Endothelial cell of umbilical vein (primary cell): ENCODE measurements around the gene CNTF. TPM values are rescaled to one million over a fixed set of nuclear protein-coding genes. Genes with fewer than 3 reads are reported as not detected.

Experiments used
- BruUV-seq: library from RNA; stranded (reverse); fragments of 400-500 nt; replicated peaks from 2 replicates; lab custom pipeline; 2021; lab: Mats Ljungman, UMichigan
- CTCF ChIA-PET: fragments of 300-600, 350-600 bp; sonication (Branson Sonifier 250); formaldehyde crosslinking; loops from one replicate; lab custom pipeline; 2021; ENCODE audit warnings: antibody characterized with exemption, inconsistent platforms; lab: Charles Lee
- POLR2A ChIA-PET: fragments of 300-600, 350-600 bp; sonication (Branson Sonifier 250); formaldehyde crosslinking; loops from one replicate; lab custom pipeline; 2021; ENCODE audit warnings: antibody characterized with exemption, inconsistent platforms; lab: Charles Lee
- DNase-seq: peaks from one replicate; pipeline ENCODE4 v3.0.0-alpha.2; 2011; ENCODE audit warnings: low read depth, low spot score
- FAIRE-seq: peaks from 2 replicates; lab custom pipeline; 2011; peaks lifted over from hg19 to GRCh38; lab: Jason Lieb, UNC
- H2AFZ ChIP-seq: 2 replicates; pipeline ENCODE4 v1.6.0; 2012; ENCODE audit warnings: low read depth, low read length, control low read depth, inconsistent platforms
- H3K27ac ChIP-seq: 2 replicates; pipeline ENCODE4 v1.5.1; 2011; ENCODE audit warnings: low read depth, mild to moderate bottlenecking, control low read depth, low read length, moderate library complexity; ENCODE audit not compliant: insufficient read depth
- H3K27me3 ChIP-seq, 2 experiments: 2 replicates each; pipeline versions ENCODE4 v1.6.0 to v1.6.1; 2011; ENCODE audit warnings: low read length in 2 of 2, mixed read lengths in 1 of 2; ENCODE audit not compliant: control insufficient read depth in 2 of 2, insufficient read depth in 2 of 2
- H3K36me3 ChIP-seq, 2 experiments: 2 replicates in 1 of 2; 3 replicates in 1 of 2; pipeline ENCODE4 v1.5.1; 2011; ENCODE audit warnings: low read length in 2 of 2, mild to moderate bottlenecking in 1 of 2, moderate library complexity in 1 of 2; ENCODE audit not compliant: control insufficient read depth in 2 of 2, insufficient read depth in 2 of 2; ENCODE audit errors: extremely low read depth in 1 of 2
- H3K4me1 ChIP-seq: 3 replicates; pipeline ENCODE4 v1.5.1; 2011; ENCODE audit warnings: mild to moderate bottlenecking, low read length; ENCODE audit not compliant: control insufficient read depth, insufficient read depth; ENCODE audit errors: extremely low read depth
- H3K4me2 ChIP-seq: 2 replicates; pipeline ENCODE4 v1.6.1; 2011; ENCODE audit warnings: low read length, control low read depth, mixed read lengths; ENCODE audit not compliant: insufficient read depth
- H3K4me3 ChIP-seq, 3 experiments: fragments of 200-600 bp in 1 of 3; sonication (generic), shearing (Covaris generic) in 1 of 3; replicated peaks in 1 of 3; 2 replicates each; pipeline ENCODE4 v1.5.1; 2011 to 2016; ENCODE audit warnings: control low read depth in 3 of 3, low read length in 3 of 3, mild to moderate bottlenecking in 2 of 3, inconsistent platforms in 1 of 3, low read depth in 1 of 3, moderate library complexity in 1 of 3; ENCODE audit not compliant: insufficient read depth in 1 of 3
- H3K79me2 ChIP-seq: 2 replicates; pipeline ENCODE4 v1.6.0; 2012; ENCODE audit warnings: low read length, inconsistent platforms; ENCODE audit not compliant: control insufficient read depth, insufficient read depth
- H3K9ac ChIP-seq: replicated peaks from 2 replicates; pipeline ENCODE3; 2011; ENCODE audit warnings: low read length, control low read depth; ENCODE audit not compliant: insufficient read depth; ENCODE audit errors: extremely low read depth
- H3K9me1 ChIP-seq: replicated peaks from 3 replicates; pipeline ENCODE4 v1.6.0; 2011; ENCODE audit warnings: mild to moderate bottlenecking, low read length; ENCODE audit not compliant: control insufficient read depth, insufficient read depth; ENCODE audit errors: extremely low read depth
- H3K9me3 ChIP-seq: replicated peaks from 2 replicates; pipeline ENCODE4 v1.5.1; 2012; ENCODE audit warnings: low read length, inconsistent platforms; ENCODE audit not compliant: control insufficient read depth, insufficient read depth
- H4K20me1 ChIP-seq: replicated peaks from 2 replicates; pipeline ENCODE3; 2011; ENCODE audit warnings: mild to moderate bottlenecking, low read length; ENCODE audit not compliant: control insufficient read depth, insufficient read depth; ENCODE audit errors: extremely low read depth
- CTCF ChIP-seq, 2 donors: IDR thresholded peaks; 1 replicate in 1 of 2; 2 replicates in 1 of 2; pipeline ENCODE4 v1.5.1; 2011; ENCODE audit warnings: low read length in 2 of 2, mild to moderate bottlenecking in 2 of 2, moderate library complexity in 2 of 2, control low read depth in 1 of 2, inconsistent platforms in 1 of 2, low read depth in 1 of 2; ENCODE audit not compliant: insufficient read depth in 1 of 2; ENCODE audit errors: extremely low read depth in 1 of 2
- EZH2 ChIP-seq: IDR thresholded peaks from 2 replicates; pipeline ENCODE4 v1.6.1; 2012; ENCODE audit warnings: borderline replicate concordance, low read depth, mild to moderate bottlenecking, moderate library complexity, low read length, inconsistent platforms; ENCODE audit not compliant: severe bottlenecking
- FOS ChIP-seq: IDR thresholded peaks from 2 replicates; pipeline ENCODE4 v1.6.1; 2011; ENCODE audit warnings: mild to moderate bottlenecking, low read length, moderate library complexity, borderline replicate concordance; ENCODE audit not compliant: insufficient read depth
- GATA2 ChIP-seq: IDR thresholded peaks from 2 replicates; pipeline ENCODE4 v1.7.0; 2011; ENCODE audit warnings: low read depth, mild to moderate bottlenecking, moderate library complexity, mixed read lengths, low read length; ENCODE audit not compliant: insufficient read length, insufficient read depth
- JUN ChIP-seq: IDR thresholded peaks from 2 replicates; pipeline ENCODE4 v1.6.1; 2011; ENCODE audit warnings: borderline replicate concordance, low read depth; ENCODE audit not compliant: insufficient read length, insufficient read depth
- MAX ChIP-seq: IDR thresholded peaks from 2 replicates; pipeline ENCODE4 v1.6.1; 2011; ENCODE audit not compliant: insufficient read depth, insufficient read length
- MYC ChIP-seq: IDR thresholded peaks from one replicate; pipeline ENCODE4 v1.6.1; 2011; ENCODE audit warnings: mild to moderate bottlenecking, low read depth, low read length
- POLR2A ChIP-seq: IDR thresholded peaks from 2 replicates; pipeline ENCODE4 v1.6.1; 2012; ENCODE audit warnings: low read depth, mild to moderate bottlenecking, control low read depth, low read length
- POLR2AphosphoS5 ChIP-seq: IDR thresholded peaks from 2 replicates; pipeline ENCODE4 v1.6.1; 2012; ENCODE audit warnings: low read depth, mild to moderate bottlenecking, control low read depth, low read length, moderate library complexity; ENCODE audit not compliant: insufficient read depth
- dilution Hi-C: fragments of 300-500 bp; cut with MboI; formaldehyde crosslinking; loops from one replicate; pipeline ENCODE4 v1.15.0; 2019; ENCODE audit warnings: low sequenced_read_pairs; ENCODE audit not compliant: extremely low pct_ligation_motif_present
- intact Hi-C: fragments of 100-400 bp; cut with micrococcal nuclease; formaldehyde crosslinking; loops from one replicate; pipeline ENCODE4 v1.10.0; 2022
- polyA plus RNA-seq, 4 experiments: library from polyadenylated mRNA; depleted of rRNA in 3 of 4; stranded (reverse) in 3 of 4; unstranded in 1 of 4; fragments of >200 nt; gene quantifications; 2 replicates each; pipeline versions ENCODE4 v1.2.1 to v1.2.3, GENCODE V29; 2011 to 2012; ENCODE audit warnings: missing spikeins in 1 of 4
- total RNA-seq: library from RNA; stranded (reverse); gene quantifications from 2 replicates; pipeline ENCODE4 v1.2.3, GENCODE V29; 2021

Gene CNTF
- total and polyA plus RNA-seq, 2 donors (not counting 3 experiments of a cell fraction or from before 2014, with no cell fraction given): 0.84 to 3.3 TPM

DNA sequence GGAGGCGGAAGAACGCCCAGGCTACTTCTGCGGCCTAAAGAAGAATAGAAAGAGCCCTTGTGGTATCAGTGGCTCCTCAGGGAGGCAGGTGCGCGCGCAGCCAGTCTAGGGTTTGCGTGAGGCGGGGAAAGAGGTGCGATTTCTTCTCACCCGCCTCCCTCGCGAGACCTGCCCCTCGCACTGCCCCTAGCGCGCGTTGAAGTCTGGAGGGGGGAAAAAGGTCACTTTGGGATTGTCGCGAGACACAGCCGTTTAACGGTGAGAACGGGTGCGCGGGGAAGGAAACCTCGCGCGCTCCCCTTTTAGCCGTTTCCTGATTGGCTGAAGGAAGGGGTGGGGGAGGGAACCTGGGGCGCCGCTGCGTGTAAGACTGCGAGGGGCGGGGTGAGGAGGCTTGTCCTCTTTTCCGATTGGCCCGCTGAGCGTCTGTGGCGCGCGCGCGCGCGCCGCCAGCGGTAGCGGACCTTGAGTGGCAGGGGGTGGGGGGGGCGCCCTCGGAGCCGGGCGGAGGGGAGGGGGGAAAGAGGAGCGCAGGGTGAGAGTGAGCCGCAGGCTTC, 43.8 kb upstream of the CNTF start, which contains the start of gene ZFP91:
ZFP91 (plus strand) TSS at position 429 of the 557 bp plus-strand sequence. CDS start 219 bp downstream, outside the sequence.
- BruUV-seq: no TSS peak
- FAIRE-seq (peak; percentile 64), DNase-seq (peak; percentile 99)
- H3K4me2 ChIP-seq: peak within 1 kb of the TSS; percentile 93
- no peak for TF ChIP-seq MAX
- no peak for TF ChIP-seq GATA2
- TF ChIP-seq EZH2: no peak
- no peak for TF ChIP-seq POLR2AphosphoS5
- TF ChIP-seq MYC: no peak
- no peak for TF ChIP-seq CTCF (IDR thresholded peaks at IDR 0.05; ENCODE audit: extremely low read depth in 1 of 2, insufficient read depth in 1 of 2, low read depth in 1 of 2, low read length in 2 of 2)
- TF ChIP-seq POLR2A: no peak
- no peak for TF ChIP-seq JUN
- TF ChIP-seq FOS: no peak
- no peaks in the 10 kb centered on the region for H3K9me1 ChIP-seq
- peak within 1 kb of the TSS; percentile 60 for H2AFZ ChIP-seq
- peaks cover 42% of the 10 kb centered on the region for H3K79me2 ChIP-seq
- ChIA-PET POLR2A (no interaction called here), CTCF (interaction anchor here (0.6 to 5.8 kb wide), 3 partner anchors 10 to 50 kb away, joined by 3 to 62 read pairs (median 37); no protein-coding TSS in a partner anchor)
- H3K27ac ChIP-seq: peak within 1 kb of the TSS; percentile 99
- intact Hi-C loops (loop anchor here (1.0 to 10.0 kb wide), 8 partner anchors 49 to 1264 kb away; partner anchors contain the start of genes FAM111B, MED19 and TMX2), dilution Hi-C loops (no loop called here)
- H3K9me3 ChIP-seq: no peaks in the 10 kb centered on the region
- H3K27me3 ChIP-seq: no peaks in the 10 kb centered on the region
- H3K36me3 ChIP-seq: no peaks in the 10 kb centered on the region
- peak within 1 kb of the TSS; percentile 59 to 92 (median 76) for H3K4me3 ChIP-seq
- H3K4me1 ChIP-seq: peaks cover 45% of the 10 kb centered on the region
- H3K9ac ChIP-seq: peak within 1 kb of the TSS; percentile 100
- H4K20me1 ChIP-seq: no peaks in the 10 kb centered on the region
